Vagina (tissue), 2 donors: ENCODE results near the gene IGFL3.

Experiments
- CTCF ChIP-seq, 3 experiments: fragments of 450-650 bp in 2 of 3; fragments of 200-600 bp in 1 of 3; sonication (generic) in 1 of 3; IDR thresholded peaks; one replicate each; pipeline ENCODE4 v1.5.1; 2017 to 2019; ENCODE audit warnings: antibody characterized with exemption in 3 of 3, mild to moderate bottlenecking in 2 of 3, moderate library complexity in 2 of 3
- POLR2A ChIP-seq, 2 donors: fragments of 450-650 bp; IDR thresholded peaks; one replicate each; pipeline ENCODE4 v1.6.1; 2017; ENCODE audit warnings: antibody characterized with exemption in 2 of 2, mild to moderate bottlenecking in 2 of 2, moderate library complexity in 2 of 2
- POLR2AphosphoS5 ChIP-seq, 2 donors: sonication (generic); formaldehyde crosslinking; IDR thresholded peaks; one replicate each; pipeline ENCODE4 v1.9.0; 2017; ENCODE audit warnings: antibody characterized with exemption in 2 of 2, mild to moderate bottlenecking in 2 of 2, low read depth in 1 of 2; ENCODE audit not compliant: insufficient read depth in 1 of 2

GRCh38 chr19:46160233-46160775 is 35.8 kb upstream of the IGFL3 start:
- no peak for TF ChIP-seq CTCF (IDR thresholded peaks at IDR 0.05)
- no peak for TF ChIP-seq POLR2AphosphoS5 (IDR thresholded peaks at IDR 0.05; ENCODE audit: insufficient read depth in 1 of 2, low read depth in 1 of 2)
- TF ChIP-seq POLR2A (IDR thresholded peaks at IDR 0.05), result no peak
